WTC11 (cell line): Measurements from ENCODE around the gene ENPP7. TPM values are rescaled to one million over a fixed set of nuclear protein-coding genes. Genes with fewer than 3 reads are reported as not detected.

Experiments
- ATAC-seq: fragments of 200-7000 bp; cut with Tn5 transposase; 2 replicates; pipeline ENCODE4 v1.10.0; 2021; ENCODE audit warnings: mild to moderate bottlenecking, moderate library complexity
- CTCF ChIA-PET: fragments of 300-600 bp; sonication (Branson Sonifier 250); formaldehyde crosslinking; loops from one replicate; lab custom pipeline; 2021; ENCODE audit warnings: antibody characterized with exemption; lab: Charles Lee
- POLR2A ChIA-PET: fragments of 350-600 bp; sonication (Branson Sonifier 250); formaldehyde crosslinking; loops from one replicate; lab custom pipeline; 2021; ENCODE audit warnings: antibody characterized with exemption; lab: Charles Lee
- DNase-seq: peaks from one replicate; pipeline ENCODE4 v3.0.0; 2021; ENCODE audit warnings: low spot score
- H3K27ac Mint-ChIP-seq: 2 replicates; pipeline ENCODE4 v1.8.0; 2021; ENCODE audit warnings: mixed read lengths
- H3K27me3 Mint-ChIP-seq: 2 replicates; pipeline ENCODE4 v1.8.0; 2021; ENCODE audit warnings: low read depth, mild to moderate bottlenecking, moderate library complexity, mixed read lengths
- H3K36me3 Mint-ChIP-seq: 2 replicates; pipeline ENCODE4 v1.8.0; 2021; ENCODE audit warnings: mixed read lengths
- H3K4me1 Mint-ChIP-seq: 2 replicates; pipeline ENCODE4 v1.8.0; 2022; ENCODE audit warnings: mixed read lengths
- H3K4me3 Mint-ChIP-seq: 2 replicates; pipeline ENCODE4 v1.8.0; 2021; ENCODE audit warnings: mild to moderate bottlenecking, moderate library complexity, mixed read lengths
- H3K9me3 Mint-ChIP-seq: 2 replicates; pipeline ENCODE4 v1.8.0; 2021; ENCODE audit warnings: mixed read lengths
- CREM ChIP-seq: sonication (generic); formaldehyde crosslinking; IDR thresholded peaks from 2 replicates; pipeline ENCODE4 v1.8.1; 2022; ENCODE audit warnings: mild to moderate bottlenecking, missing genetic modification reagents, moderate library complexity
- IRF2 ChIP-seq: sonication (generic); formaldehyde crosslinking; IDR thresholded peaks from 2 replicates; pipeline ENCODE4 v1.8.0; 2022; ENCODE audit warnings: low read depth, missing genetic modification reagents, borderline replicate concordance
- MLX ChIP-seq: sonication (generic); formaldehyde crosslinking; IDR thresholded peaks from 2 replicates; pipeline ENCODE4 v1.8.1; 2023; ENCODE audit warnings: mild to moderate bottlenecking, missing genetic modification reagents, moderate library complexity
- NFE2L1 ChIP-seq: sonication (generic); formaldehyde crosslinking; IDR thresholded peaks from 2 replicates; pipeline ENCODE4 v1.8.1; 2023; ENCODE audit warnings: missing genetic modification reagents
- PRDM15 ChIP-seq: sonication (generic); formaldehyde crosslinking; IDR thresholded peaks from 2 replicates; pipeline ENCODE4 v1.8.0; 2022; ENCODE audit warnings: missing genetic modification reagents
- SMAD3 ChIP-seq: sonication (generic); formaldehyde crosslinking; IDR thresholded peaks from 2 replicates; pipeline ENCODE4 v1.8.0; 2022; ENCODE audit warnings: missing genetic modification reagents, mild to moderate bottlenecking, borderline replicate concordance
- TEAD1 ChIP-seq: sonication (generic); formaldehyde crosslinking; IDR thresholded peaks from 2 replicates; pipeline ENCODE4 v1.8.0; 2022; ENCODE audit warnings: mild to moderate bottlenecking, missing genetic modification reagents
- TEAD4 ChIP-seq: sonication (generic); formaldehyde crosslinking; IDR thresholded peaks from 2 replicates; pipeline ENCODE4 v1.8.0; 2022; ENCODE audit warnings: mild to moderate bottlenecking, missing genetic modification reagents
- TP53 ChIP-seq: sonication (generic); formaldehyde crosslinking; IDR thresholded peaks from 2 replicates; pipeline ENCODE4 v1.8.1; 2023; ENCODE audit warnings: mild to moderate bottlenecking, missing genetic modification reagents
- USF2 ChIP-seq: sonication (generic); formaldehyde crosslinking; IDR thresholded peaks from 2 replicates; pipeline ENCODE4 v1.8.1; 2023; ENCODE audit warnings: mild to moderate bottlenecking, missing genetic modification reagents, moderate library complexity
- ZNF317 ChIP-seq: sonication (generic); formaldehyde crosslinking; IDR thresholded peaks from 2 replicates; pipeline ENCODE4 v1.8.1; 2023; ENCODE audit warnings: low read depth, mild to moderate bottlenecking, moderate library complexity, missing genetic modification reagents, borderline replicate concordance
- ZNF532 ChIP-seq: fragments of 250-450 bp; sonication (Bioruptor Pico); IDR thresholded peaks from 2 replicates; pipeline ENCODE4 v1.9.0; 2021; ENCODE audit warnings: mild to moderate bottlenecking, borderline replicate concordance
- total RNA-seq: library from RNA; stranded (reverse); gene quantifications from 3 replicates; pipeline ENCODE4 v1.2.3, GENCODE V29; 2021

Gene ENPP7
- total RNA-seq, 1 experiment from 2014 or later: not detected

- TF ChIP-seq ZNF317 (CRISPR knock-in tag) (no peak), PRDM15 (CRISPR knock-in tag) (peak; percentile 99), TEAD4 (no peak), TEAD1 (CRISPR knock-in tag) (no peak), CREM (CRISPR knock-in tag) (no peak)
These were observed 47.9 kb downstream of the ENPP7 start (continued) for GRCh38 chr17:79778504-79779083.

- H3K27ac Mint-ChIP-seq: peak overlapping the region; percentile 63; the same call in 1 of the 2 replicates
- CTCF ChIA-PET: interaction anchor here (0.7 to 6.9 kb wide), 12 partner anchors 8 to 229 kb away, joined by 3 to 83 read pairs (median 5); partner anchors contain the start of genes CBX4 and CBX8
These were observed 48.4 kb downstream of the ENPP7 start for GRCh38 chr17:79779084-79779529.

GRCh38 chr17:79779661-79780365 is 49.1 kb downstream of the ENPP7 start:
- H3K4me1 Mint-ChIP-seq: peaks cover 48% of the 10 kb centered on the region
- peak overlapping the region; percentile 8; the same call in 1 of the 2 replicates for H3K27ac Mint-ChIP-seq
- no peaks in the 10 kb centered on the region for H3K9me3 Mint-ChIP-seq
- ATAC-seq (no peak), DNase-seq (no peak)
- ChIA-PET CTCF (interaction anchor here (1.8 to 6.9 kb wide), 4 partner anchors 10 to 38 kb away, joined by 10 to 83 read pairs (median 34); partner anchors contain the start of gene CBX8), POLR2A (no interaction called here)
- H3K27me3 Mint-ChIP-seq: peaks cover 6% of the 10 kb centered on the region
- H3K4me3 Mint-ChIP-seq: peak overlapping the region; percentile 91
- peaks cover 42% of the 10 kb centered on the region for H3K36me3 Mint-ChIP-seq
- TF ChIP-seq USF2 (CRISPR knock-in tag): no peak
- TF ChIP-seq MLX (CRISPR knock-in tag): no peak
- no peak for TF ChIP-seq ZNF532 (CRISPR knock-in tag)
- TF ChIP-seq SMAD3 (CRISPR knock-in tag): no peak
- no peak for TF ChIP-seq NFE2L1 (CRISPR knock-in tag)
- no peak for TF ChIP-seq TP53

More at GRCh38 chr17:79779084-79779529, 48.4 kb downstream of the ENPP7 start:
- POLR2A ChIA-PET: interaction anchor here (1.0 to 1.1 kb wide), 3 partner anchors 8 to 59 kb away, joined by 3 read pairs; no protein-coding TSS in a partner anchor
- Mint-ChIP-seq H3K4me3 (peak overlapping the region; percentile 91), H3K27me3 (peaks cover 12% of the 10 kb centered on the region), H3K9me3 (no peaks in the 10 kb centered on the region), H3K36me3 (peaks cover 39% of the 10 kb centered on the region), H3K4me1 (peaks cover 54% of the 10 kb centered on the region)
- ATAC-seq (peak; percentile 4; the same call in 1 of the 2 replicates), DNase-seq (no peak)
- TF ChIP-seq IRF2 (CRISPR knock-in tag) (no peak), PRDM15 (CRISPR knock-in tag) (peak; percentile 3; the same call in 1 of the 2 replicates), SMAD3 (CRISPR knock-in tag) (0 out of 2 replicates have a peak, but pooled peaks have one; percentile 37)
- TF ChIP-seq, all 79 proteins: peak for 2
